ENCODE measurements around the gene SH3BGRL2. TPM values are rescaled to one million over a fixed set of nuclear protein-coding genes. Genes with fewer than 3 reads are reported as not detected.

The SH3BGRL2 gene
- total and polyA plus RNA-seq, 2 of the 4 experiments (the other 2 are of a cell fraction) = 2.4 to 5.6 TPM

GRCh38 chr6:79686707-79687309 lies 55.7 kb downstream of the SH3BGRL2 start:
- intact Hi-C loops (cut with micrococcal nuclease) = no loop called here
- no peak overlapping the region for H2BK120ac ChIP-seq (ENCODE audit: low read depth, low read length)
- H3K79me1 ChIP-seq (ENCODE audit: low read depth in 1 of 2, low read length in 2 of 2) = no peaks in the 10 kb centered on the region
- H2BK5ac ChIP-seq (ENCODE audit: low read depth, low read length, poor library complexity, severe bottlenecking) = no peak overlapping the region
- H3K18ac ChIP-seq (ENCODE audit: low read depth, low read length) = no peak overlapping the region
- H3K4ac ChIP-seq (ENCODE audit: low read depth, low read length) = no peak overlapping the region
- H4K8ac ChIP-seq (ENCODE audit: low read depth in 2 of 2, low read length in 2 of 2) = no peak overlapping the region
- in situ Hi-C loops (cut with MboI; ENCODE audit: low sequenced_read_pairs) = no loop called here
- no peak overlapping the region for H2AK9ac ChIP-seq (replicated peaks; ENCODE audit: low read depth, low read length, poor library complexity)
- ChIA-PET POLR2A (ENCODE audit: unreplicated experiment) (no interaction called here), CTCF (no interaction called here)
- H3K4me2 ChIP-seq (ENCODE audit: low read depth, low read length) = no peak overlapping the region
- H3K27me3 ChIP-seq (ENCODE audit: control insufficient read depth, insufficient read depth, low read length) = no peaks in the 10 kb centered on the region
- H3K14ac ChIP-seq (replicated peaks; ENCODE audit: low read depth, low read length) = no peak overlapping the region
- no peak overlapping the region for H3K4me3 ChIP-seq (ENCODE audit: insufficient read depth, low read depth, low read length)
- H2AK5ac ChIP-seq (ENCODE audit: low read depth, low read length) = no peak overlapping the region
- H2BK15ac ChIP-seq (ENCODE audit: low read depth, low read length) = no peak overlapping the region
- H3K23ac ChIP-seq (ENCODE audit: low read depth, low read length) = no peak overlapping the region
- dilution Hi-C loops (cut with HindIII; ENCODE audit: low sequenced_read_pairs, unreplicated experiment) = no loop called here
- H2BK20ac ChIP-seq (ENCODE audit: low read depth, low read length) = no peak overlapping the region
- H3K27ac ChIP-seq (ENCODE audit: insufficient read depth, low read length) = no peak overlapping the region
- H4K20me1 ChIP-seq (ENCODE audit: insufficient read depth, low read length) = no peaks in the 10 kb centered on the region
- H3K9me3 ChIP-seq (ENCODE audit: control insufficient read depth, insufficient read depth, low read length) = no peaks in the 10 kb centered on the region
- H3K4me1 ChIP-seq (ENCODE audit: control insufficient read depth, insufficient read depth, low read length) = no peaks in the 10 kb centered on the region
- no peaks in the 10 kb centered on the region for H3K9me1 ChIP-seq (ENCODE audit: insufficient read depth, low read length)
- ATAC-seq (ENCODE audit: low read depth) (no peak), DNase-seq (no peak)
- H3K36me3 ChIP-seq (ENCODE audit: control insufficient read depth, insufficient read depth, low read length) = no peaks in the 10 kb centered on the region
- no CpG with 5 or more reads among the region's 3 CpGs for WGBS, 2 experiments (ENCODE audit: extremely low coverage in 2 of 2, insufficient read length in 1 of 2)
- no peak overlapping the region for H4K5ac ChIP-seq (ENCODE audit: low read depth, low read length)
- TF ChIP-seq RCOR1 (IDR thresholded peaks at IDR 0.05; ENCODE audit: insufficient replicate concordance, low read length) = no peak
- TF ChIP-seq USF2 (IDR thresholded peaks at IDR 0.05; ENCODE audit: low read depth, low read length) = no peak
- TF ChIP-seq BHLHE40 (IDR thresholded peaks at IDR 0.05; ENCODE audit: low read depth, low read length) = no peak
- TF ChIP-seq CTCF (conservative IDR thresholded peaks at IDR 0.05; ENCODE audit: low read depth, low read length) = no peak
- TF ChIP-seq SMC3 (IDR thresholded peaks at IDR 0.05; ENCODE audit: low read depth, low read length) = no peak
- TF ChIP-seq FOS (IDR thresholded peaks at IDR 0.05; ENCODE audit: low read depth, low read length) = no peak
- no peak for TF ChIP-seq MXI1 (IDR thresholded peaks at IDR 0.05; ENCODE audit: borderline replicate concordance, low read depth, low read length)
- TF ChIP-seq POLR2A (IDR thresholded peaks at IDR 0.05; ENCODE audit: low read depth, low read length) = no peak
- TF ChIP-seq MAZ (IDR thresholded peaks at IDR 0.05; ENCODE audit: borderline replicate concordance, low read depth, low read length) = no peak
- TF ChIP-seq RAD21 (IDR thresholded peaks at IDR 0.05; ENCODE audit: low read length) = no peak
- TF ChIP-seq ELK1 (IDR thresholded peaks at IDR 0.05; ENCODE audit: borderline replicate concordance, low read depth, low read length) = no peak
- no peak for TF ChIP-seq NFE2L2 (IDR thresholded peaks at IDR 0.05; ENCODE audit: low read depth, low read length)
- no peak for TF ChIP-seq RFX5 (IDR thresholded peaks at IDR 0.05; ENCODE audit: low read depth, low read length)
- no peak for TF ChIP-seq MAFK (IDR thresholded peaks at IDR 0.05; ENCODE audit: low read depth, low read length)
- no peak for TF ChIP-seq CEBPB (IDR thresholded peaks at IDR 0.05; ENCODE audit: low read depth, low read length)
- no peak for TF ChIP-seq CHD1 (IDR thresholded peaks at IDR 0.05; ENCODE audit: low read depth, low read length)
- no TSS peak for BruUV-seq (replicated peaks)
- H4K91ac ChIP-seq (ENCODE audit: insufficient read depth, low read depth, low read length) = no peak overlapping the region
- H3K9ac ChIP-seq (ENCODE audit: low read depth, low read length) = no peak overlapping the region
- no peak overlapping the region for H2AFZ ChIP-seq (replicated peaks; ENCODE audit: low read length, poor library complexity)
- no peak overlapping the region for H3K56ac ChIP-seq (ENCODE audit: extremely low read depth, insufficient read depth, low read length)

Data from IMR-90 (cell line).